GM15510 (cell line): ENCODE measurements around the gene NPHP4.

Experiments used
- POLR2A ChIP-seq: IDR thresholded peaks from 3 replicates; pipeline ENCODE4 v1.6.1; 2011; ENCODE audit warnings: borderline replicate concordance; ENCODE audit not compliant: insufficient read length; ENCODE audit errors: extremely low read depth

Gene NPHP4

GRCh38 chr1:5975133-5975880, 16.9 kb downstream of the NPHP4 start:
- no peak for TF ChIP-seq POLR2A

- TF ChIP-seq POLR2A: no peak
Measured at GRCh38 chr1:5974631-5975030, 17.6 kb downstream of the NPHP4 start.

GRCh38 chr1:5973771-5974170, 18.5 kb downstream of the NPHP4 start:
- TF ChIP-seq POLR2A: no peak

- no peak for TF ChIP-seq POLR2A
Measured at GRCh38 chr1:5972198-5972520, 20.1 kb downstream of the NPHP4 start.

GRCh38 chr1:5971471-5972197, 20.6 kb downstream of the NPHP4 start:
- no peak for TF ChIP-seq POLR2A

GRCh38 chr1:5970610-5971273, 21.5 kb downstream of the NPHP4 start:
- no peak for TF ChIP-seq POLR2A

- no peak for TF ChIP-seq POLR2A
Measured at GRCh38 chr1:5969168-5969567, 23.1 kb downstream of the NPHP4 start.

GRCh38 chr1:5968161-5968736, 24.0 kb downstream of the NPHP4 start:
- TF ChIP-seq POLR2A: no peak

GRCh38 chr1:5967351-5968160, 24.7 kb downstream of the NPHP4 start:
- TF ChIP-seq POLR2A: no peak

- TF ChIP-seq POLR2A: no peak
Measured at GRCh38 chr1:5966543-5967205, 25.6 kb downstream of the NPHP4 start.

GRCh38 chr1:5965586-5966131, 26.6 kb downstream of the NPHP4 start:
- no peak for TF ChIP-seq POLR2A

- no peak for TF ChIP-seq POLR2A
Measured at GRCh38 chr1:5962265-5963105, 29.7 kb downstream of the NPHP4 start.

GRCh38 chr1:5961601-5962000, 30.6 kb downstream of the NPHP4 start:
- no peak for TF ChIP-seq POLR2A

GRCh38 chr1:5960336-5960735, 31.9 kb downstream of the NPHP4 start:
- TF ChIP-seq POLR2A: no peak
